Activated T-helper 9 cell treated with anti-CD3 and anti-CD28 coated beads, Interleukin-2, amount 50 U/mL, for 16 hours (primary cell): ENCODE results near the gene PROZ.

Experiments
- DNase-seq: peaks from one replicate; pipeline ENCODE4 v3.0.0-alpha.2; 2020; ENCODE audit warnings: low read depth

PROZ gene

GRCh38 chr13:113207460-113207859, 49.0 kb downstream of the PROZ start:
- DNase-seq = no peak

- no peak for DNase-seq
These were observed 49.5 kb downstream of the PROZ start for GRCh38 chr13:113207890-113208420.

GRCh38 chr13:113208421-113209335, 50.2 kb downstream of the PROZ start, which contains the start of gene PCID2:
Gene PCID2 (minus strand): TSS chr13:113208669. CDS start chr13:113208634, 35 bp downstream.
- peak; percentile 87 for DNase-seq

GRCh38 chr13:113209336-113209758, 50.9 kb downstream of the PROZ start, which contains the start of gene CUL4A:
Gene CUL4A (plus strand): TSS chr13:113209613. CDS start chr13:113209628, 15 bp downstream.
- peak; percentile 62 for DNase-seq

DNA sequence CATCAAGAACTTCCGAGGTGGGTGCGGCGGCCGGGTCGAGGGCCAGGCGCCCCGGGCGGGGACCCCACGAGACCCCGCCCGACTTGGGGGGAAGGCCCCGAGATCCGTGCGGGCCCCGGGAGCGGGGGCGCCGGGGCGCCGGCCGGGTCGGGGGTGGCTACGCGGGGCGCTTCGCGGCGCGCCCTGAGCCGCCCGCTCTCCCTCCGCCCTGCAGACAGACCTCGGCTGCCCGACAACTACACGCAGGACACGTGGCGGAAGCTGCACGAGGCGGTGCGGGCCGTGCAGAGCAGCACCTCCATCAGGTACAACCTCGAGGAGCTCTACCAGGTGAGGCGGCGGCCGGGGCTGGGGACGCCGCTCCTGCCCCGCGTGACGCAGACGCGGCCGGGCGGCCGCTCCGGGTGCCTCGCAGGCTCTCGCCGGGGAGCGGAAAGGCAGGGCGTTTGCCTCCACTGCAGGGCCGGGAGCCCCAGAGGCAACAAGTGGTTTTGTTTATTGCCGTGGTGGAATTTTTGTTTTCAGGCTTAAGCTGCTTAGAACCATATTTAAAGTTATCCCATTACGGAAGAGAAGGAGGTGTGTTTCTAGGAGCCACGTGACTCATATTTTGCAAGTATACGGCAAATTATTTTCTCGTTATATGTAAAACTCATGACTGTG, 51.4 kb downstream of the PROZ start:
- peak; percentile 62 for DNase-seq

DNA sequence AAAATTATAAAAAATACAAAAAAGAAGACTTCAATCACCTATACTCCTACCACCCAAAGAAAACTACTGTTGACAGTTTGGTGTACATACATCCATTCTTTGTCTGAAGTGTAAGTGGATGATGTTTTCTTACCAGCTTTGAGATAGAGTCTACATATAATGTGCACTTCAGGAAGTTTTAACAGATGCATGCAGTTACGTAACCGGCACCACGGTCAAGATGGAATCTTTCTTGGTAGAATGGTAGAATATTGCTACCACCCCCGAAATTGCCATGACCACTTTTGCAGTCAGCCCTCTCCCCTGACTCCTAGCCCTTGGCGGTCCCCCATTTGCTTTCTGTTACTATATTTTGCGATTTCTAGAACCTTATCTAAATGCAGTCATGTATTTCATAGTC, 52.4 kb downstream of the PROZ start:
- no peak for DNase-seq

- DNase-seq = no peak
These were observed 53.3 kb downstream of the PROZ start for GRCh38 chr13:113211774-113212173.

- DNase-seq = no peak
These were observed 58.0 kb downstream of the PROZ start for GRCh38 chr13:113216254-113217048.

- no peak for DNase-seq
These were observed 60.1 kb downstream of the PROZ start for GRCh38 chr13:113218586-113218985.

- DNase-seq = no peak
These were observed 61.0 kb downstream of the PROZ start for GRCh38 chr13:113219256-113219940.

DNA sequence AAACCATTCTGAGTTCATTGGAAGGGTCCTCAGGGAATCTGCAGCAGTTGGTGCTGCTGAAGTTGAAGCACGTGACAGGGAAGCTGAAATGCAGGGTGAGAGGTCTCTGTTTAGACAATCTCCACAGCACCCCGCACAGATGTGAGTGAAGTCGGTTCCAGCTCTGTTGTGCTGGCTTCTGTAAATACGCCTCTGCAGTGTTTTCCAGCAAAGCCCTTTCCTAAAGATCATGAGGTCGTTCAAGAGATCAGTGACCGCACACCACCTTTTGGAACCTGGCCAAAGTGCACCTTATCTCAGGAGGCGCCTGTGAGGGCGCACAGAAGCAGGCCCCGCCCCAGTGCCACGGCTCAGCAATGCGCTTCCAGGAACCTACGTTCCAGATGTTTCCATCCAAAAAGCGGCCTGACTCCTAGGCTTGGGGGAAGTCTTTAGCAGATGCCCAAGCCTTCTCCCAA, 61.7 kb downstream of the PROZ start:
- no peak for DNase-seq

DNA sequence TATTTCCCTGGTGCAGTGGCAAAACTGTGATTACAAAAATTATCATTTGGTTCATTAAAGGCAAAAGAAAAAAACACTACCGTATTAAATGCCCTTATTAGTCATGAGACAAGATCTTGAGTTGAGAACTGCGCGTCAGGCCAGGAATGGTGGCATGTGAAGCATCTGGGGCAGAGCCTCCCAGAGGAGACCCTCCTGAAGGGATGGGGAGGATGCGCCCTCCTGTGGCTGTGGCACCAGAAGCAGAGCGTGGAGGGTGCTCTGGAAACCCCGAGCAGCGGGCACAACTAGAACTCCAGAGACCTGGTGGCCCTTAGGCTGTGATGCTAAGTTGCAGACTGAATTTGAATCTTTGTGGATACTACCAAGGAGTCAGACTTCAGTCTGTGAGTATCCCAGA, 62.4 kb downstream of the PROZ start:
- no peak for DNase-seq
